HG03558 (cell line): ENCODE measurements around the gene RPL35A.
"Not testable (repeated sequence)": the region's sequence is repeated elsewhere in the genome, so short reads cannot be mapped to it uniquely, and the experiment has no call there.

Experiments
- ATAC-seq: cut with Tn5 transposase; IDR thresholded peaks from one replicate; pipeline ENCODE4 v1.9.1; 2021; ENCODE audit warnings: moderate number of reproducible peaks; ENCODE audit not compliant: unreplicated experiment; ENCODE audit errors: extremely low read depth

RPL35A gene

GRCh38 chr3:197951392-197951990 lies 1.5 kb downstream of the RPL35A start:
- ATAC-seq: no peak

DNA sequence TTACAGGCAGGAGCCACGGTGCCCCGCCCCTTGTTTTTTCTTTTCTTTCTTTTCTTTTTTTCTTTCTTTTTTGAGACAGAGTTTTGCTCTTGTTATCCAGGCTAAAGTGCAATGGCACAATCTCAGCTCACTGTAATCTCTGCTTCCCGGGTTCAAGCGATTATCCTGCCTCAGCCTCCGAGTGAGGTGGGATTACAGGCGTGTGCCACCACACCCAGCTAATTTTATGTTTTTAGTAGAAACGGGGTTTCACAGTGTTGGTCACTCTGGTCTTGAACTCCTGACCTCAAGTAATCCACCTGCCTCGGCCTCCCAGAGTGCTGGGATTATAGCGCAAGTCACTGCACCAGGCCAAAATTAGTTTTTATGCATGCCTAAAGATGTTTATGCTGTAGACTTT lies 2.5 kb downstream of the RPL35A start:
- ATAC-seq: no peak

DNA sequence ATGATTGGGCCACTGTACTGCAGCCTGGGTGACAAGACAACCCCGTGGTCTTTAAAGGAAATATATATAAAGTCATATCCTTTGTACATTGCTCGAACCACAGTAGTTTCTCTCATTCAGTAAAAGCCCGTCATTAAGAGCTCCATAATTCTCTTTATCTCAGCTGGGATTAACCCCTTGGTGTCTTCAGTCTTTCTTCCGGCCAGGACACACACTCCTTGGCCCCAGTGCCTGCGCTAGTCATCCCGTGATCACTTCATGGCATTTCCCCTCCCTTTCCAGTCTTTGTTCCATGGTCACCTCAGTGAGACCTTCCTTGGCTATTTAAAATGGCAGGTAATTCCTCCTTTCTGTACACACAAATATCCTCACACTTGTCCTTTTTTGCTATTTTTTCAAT lies 3.3 kb downstream of the RPL35A start:
- no peak for ATAC-seq

DNA sequence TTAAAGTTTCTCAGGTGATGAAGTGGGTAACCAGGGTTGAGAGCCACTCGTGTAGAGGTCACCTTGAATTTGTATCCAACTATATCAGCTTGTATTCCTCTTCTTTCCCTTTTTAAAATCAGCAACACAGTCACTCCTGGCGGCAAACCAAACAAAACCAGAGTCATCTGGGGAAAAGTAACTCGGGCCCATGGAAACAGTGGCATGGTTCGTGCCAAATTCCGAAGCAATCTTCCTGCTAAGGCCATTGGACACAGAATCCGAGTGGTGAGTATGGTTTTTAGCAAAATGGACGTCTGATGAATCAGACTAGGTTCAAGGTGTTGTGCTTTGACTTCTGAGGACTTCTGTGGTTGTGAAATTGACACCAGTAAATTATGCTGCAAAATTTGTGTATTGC lies 3.9 kb downstream of the RPL35A start:
- no peak for ATAC-seq

- ATAC-seq: no peak
Observed at GRCh38 chr3:197955892-197956477, 6.0 kb downstream of the RPL35A start.

- no peak for ATAC-seq
Observed at GRCh38 chr3:197956626-197956988, 6.6 kb downstream of the RPL35A start.

DNA sequence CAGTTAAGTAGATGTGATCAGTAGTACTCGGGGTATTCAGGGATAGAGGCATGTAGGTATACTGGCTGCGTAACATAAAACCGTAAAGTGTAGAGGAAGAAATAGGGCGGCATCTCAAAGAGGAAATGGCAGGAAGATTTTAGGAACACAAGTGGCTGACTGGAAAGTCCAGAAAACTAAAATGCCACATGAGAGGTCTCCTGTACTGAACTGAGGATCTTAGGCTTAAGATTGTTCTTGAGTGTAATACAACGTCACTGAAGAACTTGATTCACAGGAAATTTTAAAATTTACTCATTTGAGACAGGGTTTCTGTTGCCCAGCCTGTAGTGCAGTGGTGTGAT lies 7.8 kb downstream of the RPL35A start:
- no peak for ATAC-seq

GRCh38 chr3:197958346-197958745 lies 8.4 kb downstream of the RPL35A start:
- no peak for ATAC-seq

- not testable (repeated sequence) for ATAC-seq
Observed at GRCh38 chr3:197958848-197959247, 8.9 kb downstream of the RPL35A start.

- ATAC-seq: no peak
Observed at GRCh38 chr3:197959500-197959890, 9.5 kb downstream of the RPL35A start.

- ATAC-seq: peak; percentile 95
Observed at GRCh38 chr3:197959891-197960693, 10.1 kb downstream of the RPL35A start, which contains the start of gene LMLN. Gene LMLN, plus strand, starts transcription at chr3:197960217. Its CDS starts 29 bp downstream, at chr3:197960246.

DNA sequence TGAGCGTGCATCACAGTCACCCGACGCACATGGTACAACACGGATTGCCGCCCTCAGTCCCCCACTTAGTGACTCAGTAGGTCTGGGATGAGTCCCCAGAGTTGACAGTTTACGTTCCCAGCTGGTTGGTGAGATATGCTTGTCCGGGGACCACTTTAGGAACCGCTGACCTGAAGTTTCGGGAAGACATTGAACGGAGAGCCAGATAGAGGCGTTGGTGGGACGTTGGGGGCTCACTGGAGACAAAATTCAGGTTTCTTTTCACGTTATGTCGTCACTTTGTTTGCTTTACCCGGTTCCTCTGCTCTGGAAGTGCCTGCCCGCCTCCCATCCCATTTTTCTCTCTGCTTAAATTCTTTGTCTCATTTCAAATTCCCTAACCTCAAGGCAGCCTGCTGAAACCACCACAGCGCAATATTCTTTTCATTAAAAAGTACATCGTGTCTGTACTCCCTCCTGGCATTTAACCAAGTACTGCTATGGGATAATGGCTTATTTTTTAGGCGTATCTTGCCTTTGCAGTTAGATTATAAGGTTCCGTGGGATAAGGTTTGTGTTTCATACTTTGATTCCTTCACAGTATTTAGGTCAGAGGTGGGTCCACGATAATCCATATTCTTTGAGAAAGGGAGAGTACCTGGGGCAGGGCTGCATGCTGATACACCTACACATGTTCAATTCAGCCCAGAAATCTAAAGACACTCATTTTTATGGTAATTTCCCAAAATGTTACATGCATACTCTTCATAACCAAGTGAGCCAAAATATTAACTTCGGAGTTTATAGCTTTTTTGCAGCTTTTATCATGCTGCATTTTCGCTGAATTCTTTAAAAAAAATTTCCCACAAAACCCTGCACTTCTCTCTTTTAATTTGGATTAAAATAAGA lies 10.9 kb downstream of the RPL35A start:
- no peak for ATAC-seq

DNA sequence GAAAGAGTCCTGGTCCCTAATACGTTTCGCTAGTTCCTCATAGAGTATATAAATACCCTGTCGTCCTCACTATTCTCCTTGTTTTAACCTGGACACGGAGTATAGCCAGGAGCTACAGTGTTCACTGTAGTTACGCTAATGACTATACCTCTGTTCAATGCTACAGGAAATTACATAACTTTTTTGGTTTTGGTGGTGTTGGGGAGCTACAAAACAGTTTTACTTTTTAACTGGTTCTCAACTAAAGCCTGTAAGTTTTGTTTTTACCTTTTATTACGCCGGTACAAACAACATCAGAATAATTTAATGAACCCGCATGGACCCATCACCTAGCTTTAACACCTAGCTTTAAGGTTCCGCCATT lies 11.6 kb downstream of the RPL35A start:
- no peak for ATAC-seq

GRCh38 chr3:197963019-197963637 lies 13.1 kb downstream of the RPL35A start:
- no peak for ATAC-seq

- not testable (repeated sequence) for ATAC-seq
Observed at GRCh38 chr3:197967337-197967989, 17.5 kb downstream of the RPL35A start.

- ATAC-seq: no peak
Observed at GRCh38 chr3:197970588-197970987, 20.6 kb downstream of the RPL35A start.

DNA sequence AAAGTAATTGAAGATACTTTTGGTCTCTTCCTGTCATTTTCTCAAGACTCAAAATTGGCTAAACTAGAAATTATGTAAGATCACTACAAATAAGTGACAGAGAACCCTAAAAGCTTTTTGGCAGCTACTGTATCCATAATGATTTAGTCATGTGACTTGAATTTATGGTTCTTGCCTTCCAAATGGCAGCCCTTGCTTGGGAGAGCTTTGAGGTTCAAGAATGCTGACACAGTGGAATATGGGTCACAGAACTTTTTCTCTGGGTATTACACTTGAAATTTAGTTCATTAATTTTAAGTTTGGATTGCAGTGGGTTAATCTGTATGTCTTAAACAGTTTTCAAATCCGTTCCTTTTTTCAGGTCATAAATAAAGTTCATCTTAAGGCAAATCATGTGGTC lies 24.0 kb downstream of the RPL35A start:
- ATAC-seq: no peak

- no peak for ATAC-seq
Observed at GRCh38 chr3:197975311-197975710, 25.3 kb downstream of the RPL35A start.

- no peak for ATAC-seq
Observed at GRCh38 chr3:197983076-197983475, 33.1 kb downstream of the RPL35A start.

GRCh38 chr3:197989651-197990050 lies 39.7 kb downstream of the RPL35A start:
- no peak for ATAC-seq
